Kidney (tissue), 14 donors: ENCODE data around the gene ECHS1. TPM values are rescaled to one million over a fixed set of nuclear protein-coding genes. Genes with fewer than 3 reads are reported as not detected.

Experiments used
- DNase-seq, 5 donors: peaks; one replicate each; pipeline ENCODE4 v3.0.0-alpha.2; 2013 to 2020
- FAIRE-seq: peaks from 2 replicates; lab custom pipeline; 2012; peaks lifted over from hg19 to GRCh38; lab: Jason Lieb, UNC
- H3K27ac ChIP-seq, 2 donors: one replicate each; pipeline ENCODE4 v1.7.0; 2013; ENCODE audit warnings: low read depth in 2 of 2, low read length in 2 of 2, inconsistent platforms in 1 of 2
- H3K27me3 ChIP-seq: one replicate; pipeline ENCODE4 v1.7.1; 2013; ENCODE audit warnings: low read length, inconsistent platforms; ENCODE audit not compliant: control insufficient read depth, insufficient read depth
- H3K36me3 ChIP-seq, 3 donors: one replicate each; pipeline versions ENCODE4 v1.7.0 to v1.7.1; 2013; ENCODE audit warnings: low read length in 3 of 3, control low read depth in 1 of 3, inconsistent platforms in 1 of 3; ENCODE audit not compliant: insufficient read depth in 3 of 3, control insufficient read depth in 2 of 3
- H3K4me1 ChIP-seq, 3 donors: one replicate each; pipeline versions ENCODE4 v1.7.0 to v1.7.1; 2013; ENCODE audit warnings: low read length in 3 of 3, inconsistent platforms in 1 of 3, low read depth in 1 of 3; ENCODE audit not compliant: control insufficient read depth in 2 of 3, insufficient read depth in 2 of 3
- H3K4me3 ChIP-seq, 3 donors: one replicate each; pipeline versions ENCODE4 v1.7.0 to v1.8.1; 2013; ENCODE audit warnings: low read length in 3 of 3, control low read depth in 1 of 3, inconsistent platforms in 1 of 3
- H3K9ac ChIP-seq, 3 donors: one replicate each; pipeline versions ENCODE4 v1.7.0 to v1.7.1; 2013; ENCODE audit warnings: low read length in 3 of 3, control low read depth in 1 of 3, inconsistent platforms in 1 of 3
- H3K9me3 ChIP-seq, 3 donors: one replicate each; pipeline versions ENCODE4 v1.7.0 to v1.7.1; 2013; ENCODE audit warnings: low read length in 3 of 3, control low read depth in 1 of 3, inconsistent platforms in 1 of 3; ENCODE audit not compliant: control insufficient read depth in 2 of 3, insufficient read depth in 1 of 3
- CTCF ChIP-seq: IDR thresholded peaks from 3 replicates; pipeline ENCODE4 v1.5.1; 2012; ENCODE audit warnings: mild to moderate bottlenecking, moderate library complexity, borderline replicate concordance; ENCODE audit not compliant: insufficient read depth; ENCODE audit errors: extremely low read depth
- intact Hi-C: fragments of 100-400 bp; cut with DNase I; formaldehyde crosslinking; loops from one replicate; pipeline ENCODE4 v1.11.1; 2022
- polyA plus RNA-seq: library from polyadenylated mRNA; stranded (reverse); fragments of 350-450 nt; fragmentation: Illumina TruSeq; extraction: RNeasy Lipid Tissue Mini Kit (QIAGEN cat#74804); gene quantifications from one replicate; pipeline ENCODE4 v1.2.3, GENCODE V29; 2014; ENCODE audit warnings: low read depth, low replicate concordance; ENCODE audit not compliant: insufficient read depth
- total RNA-seq: library from RNA; stranded (reverse); fragmentation: NEBNext Ultra II Directional; extraction: Animal tissue kit (Norgen Biotek cat#: 25700); gene quantifications from one replicate; pipeline ENCODE4 v1.2.1, GENCODE V29; 2021
- donor health status: control.
- donor health status: control.
- donor health status: control.
- donor health status: control.
- donor health status: control.
- donor health status: DM: yes; HTN: yes; CAD: no.
- donor health status: Normal renal cell carcinoma (clear cell type).

Gene ECHS1
- total and polyA plus RNA-seq, 2 donors from 2014 or later = 85.6 to 599 TPM

DNA sequence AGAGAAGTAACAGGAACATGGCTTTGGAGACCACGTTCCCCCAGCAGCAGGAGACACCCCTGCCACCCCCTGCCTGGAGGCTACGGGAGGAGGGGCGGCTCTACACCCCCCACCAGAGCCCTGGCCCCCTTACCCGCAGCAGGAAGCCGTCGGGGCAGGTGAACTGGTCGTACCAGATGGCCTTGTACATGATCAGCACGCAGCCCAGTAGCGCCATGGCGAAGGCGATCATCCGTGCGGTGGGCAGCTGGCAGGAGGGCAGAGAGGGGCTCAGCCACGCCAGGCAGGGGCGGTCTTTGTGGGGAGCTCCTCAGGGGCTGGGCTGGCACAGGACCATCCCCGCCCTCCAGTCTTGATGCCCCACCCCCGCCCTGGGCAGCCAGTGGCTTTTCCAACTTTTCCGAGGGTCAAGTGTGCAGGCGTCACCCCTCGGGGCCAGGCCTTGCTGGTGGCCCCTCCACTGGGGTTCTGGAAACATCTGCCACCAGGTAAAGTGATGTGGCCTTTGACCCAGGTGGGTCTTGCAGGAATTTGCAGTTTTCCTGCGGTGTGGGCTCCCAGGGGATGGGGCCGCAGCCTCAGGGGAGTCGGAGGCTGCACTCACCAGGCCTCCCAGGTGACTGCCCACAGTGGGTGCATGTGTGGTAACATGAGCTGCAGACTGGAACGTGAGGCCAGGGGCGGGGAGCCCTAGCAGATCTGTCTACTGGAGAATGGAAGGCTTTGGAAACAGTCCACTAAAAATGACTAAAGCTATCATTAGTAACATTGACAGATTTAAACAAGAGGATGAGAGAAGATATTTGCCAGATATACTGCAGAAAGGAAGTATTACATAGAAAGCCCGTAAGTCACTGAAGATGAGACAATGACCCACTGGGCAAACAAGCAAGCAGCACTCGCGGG, 46.2 kb downstream of the ECHS1 start:
- no peak for FAIRE-seq
- Histone ChIP-seq H3K27ac (no peak overlapping the region), H3K4me3 (no peak overlapping the region), H3K9ac (no peak overlapping the region), H3K36me3 (no peaks in the 10 kb centered on the region), H3K4me1 (peaks cover 0 to 9% (median 0%) of the 10 kb centered on the region in 3 donors), H3K27me3 (peaks cover 28% of the 10 kb centered on the region), H3K9me3 (no peaks in the 10 kb centered on the region)
- peak in 2 of 5 donors; percentile 69 to 77 for DNase-seq
- intact Hi-C loops = no loop called here
- TF ChIP-seq CTCF = no peak

DNA sequence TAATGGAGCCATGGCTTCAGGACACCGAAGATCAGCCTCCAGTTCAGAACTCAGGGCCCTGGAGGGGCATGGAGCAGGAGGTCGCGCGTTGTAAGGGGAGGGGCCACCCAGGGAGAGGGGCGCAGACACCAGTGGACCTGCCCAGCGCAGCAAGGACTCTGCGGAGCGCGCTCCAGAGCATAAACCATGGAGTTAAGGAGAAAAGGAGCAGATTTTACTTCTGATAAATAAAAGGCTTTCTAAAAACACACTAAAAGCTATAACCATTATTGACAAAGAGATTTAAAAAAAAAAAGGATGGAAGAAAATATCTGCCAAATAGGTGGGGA, 47.0 kb downstream of the ECHS1 start:
- no peak overlapping the region for H3K27ac ChIP-seq
- H3K27me3 ChIP-seq = peaks cover 26% of the 10 kb centered on the region
- TF ChIP-seq CTCF = no peak
- peak in 1 of 5 donors; percentile 63 for DNase-seq
- intact Hi-C loops = no loop called here
- FAIRE-seq = no peak
- H3K9ac ChIP-seq = no peak overlapping the region
- H3K4me1 ChIP-seq = peaks cover 0 to 9% (median 0%) of the 10 kb centered on the region in 3 donors
- H3K36me3 ChIP-seq = no peaks in the 10 kb centered on the region
- H3K9me3 ChIP-seq = no peaks in the 10 kb centered on the region
- no peak overlapping the region for H3K4me3 ChIP-seq

DNA sequence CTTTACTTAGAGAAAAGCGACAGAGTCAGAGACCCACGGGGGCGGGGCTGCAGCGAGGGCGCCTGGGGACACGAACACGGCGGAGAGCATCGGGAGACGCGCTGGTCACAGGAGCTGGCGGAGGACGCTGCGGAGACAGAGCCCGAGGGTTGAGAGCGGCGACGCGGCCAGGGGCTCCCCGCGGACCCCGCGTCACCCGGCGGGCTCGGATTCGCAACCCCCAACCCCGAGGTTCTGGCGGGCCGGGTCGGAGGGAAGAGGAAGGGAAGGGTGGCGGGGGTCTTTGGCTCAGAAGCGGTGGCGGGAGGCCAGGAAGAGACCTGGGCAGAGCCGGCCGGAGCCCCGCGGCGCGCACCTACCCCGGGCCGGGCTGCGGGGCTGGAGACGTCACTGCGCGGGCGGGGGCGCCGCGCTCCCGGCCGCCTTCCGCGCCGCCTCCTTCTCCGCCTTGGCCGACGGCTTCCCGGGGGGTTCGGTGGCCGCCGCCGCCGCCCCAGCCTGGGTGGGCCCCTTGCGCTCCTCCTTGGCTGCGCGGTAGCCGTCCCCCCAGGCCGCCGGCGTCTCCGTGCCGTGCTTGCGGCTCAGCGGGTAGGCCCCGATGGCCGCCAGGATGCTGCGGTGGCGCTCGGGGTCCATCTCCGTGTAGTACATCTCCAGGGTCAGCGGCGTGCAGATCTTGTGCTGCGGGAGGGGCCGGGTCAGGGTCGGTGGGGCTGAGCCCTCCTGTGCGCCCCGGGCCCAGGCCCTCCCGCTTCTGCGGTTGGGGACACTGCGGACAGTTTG, 47.5 kb downstream of the ECHS1 start:
- Histone ChIP-seq H3K4me3 (peak overlapping the region in 1 of 3 donors; percentile 25), H3K9ac (no peak overlapping the region), H3K36me3 (no peaks in the 10 kb centered on the region), H3K9me3 (no peaks in the 10 kb centered on the region), H3K27ac (no peak overlapping the region), H3K27me3 (peaks cover 26% of the 10 kb centered on the region), H3K4me1 (peaks cover 0 to 9% (median 0%) of the 10 kb centered on the region in 3 donors)
- peak in 2 of 5 donors; percentile 64 to 78 for DNase-seq
- no peak for FAIRE-seq
- TF ChIP-seq CTCF = no peak
- intact Hi-C loops = no loop called here
